IMR-90 (cell line): Measurements from ENCODE around the gene ODF2. TPM values are rescaled to one million over a fixed set of nuclear protein-coding genes. Genes with fewer than 3 reads are reported as not detected.

Experiments used
- ATAC-seq: fragments of 200-7000 bp; cut with Tn5 transposase; 2 replicates; pipeline ENCODE4 v1.9.1; 2020; ENCODE audit warnings: low read depth, mild to moderate bottlenecking, moderate library complexity
- BruUV-seq: library from RNA; stranded (reverse); fragments of 400-500 nt; replicated peaks from 2 replicates; lab custom pipeline; 2021; lab: Mats Ljungman, UMichigan
- CTCF ChIA-PET: fragments of 300-600 bp; formaldehyde crosslinking; extraction: SDS; loops from one replicate; lab custom pipeline; 2021; ENCODE audit warnings: antibody characterized with exemption; lab: Yijun Ruan, JAX
- POLR2A ChIA-PET: fragments of 300-600 bp; sonication (Branson Sonifier 250); formaldehyde crosslinking; loops from one replicate; lab custom pipeline; 2022; ENCODE audit warnings: antibody characterized with exemption; ENCODE audit not compliant: unreplicated experiment; lab: Charles Lee
- DNase-seq: peaks from one replicate; pipeline ENCODE4 v3.0.0; 2013
- H2AFZ ChIP-seq: replicated peaks from 2 replicates; pipeline ENCODE3; 2013; ENCODE audit warnings: low read length, mild to moderate bottlenecking; ENCODE audit not compliant: poor library complexity
- H2AK5ac ChIP-seq: 2 replicates; pipeline ENCODE4 v1.6.1; 2013; ENCODE audit warnings: low read depth, low read length, inconsistent platforms
- H2AK9ac ChIP-seq: replicated peaks from 2 replicates; pipeline ENCODE3; 2013; ENCODE audit warnings: mild to moderate bottlenecking, low read depth, low read length, moderate library complexity; ENCODE audit not compliant: poor library complexity
- H2BK120ac ChIP-seq: 2 replicates; pipeline ENCODE4 v1.6.1; 2013; ENCODE audit warnings: low read depth, low read length, inconsistent platforms
- H2BK15ac ChIP-seq: 3 replicates; pipeline ENCODE4 v1.6.1; 2013; ENCODE audit warnings: low read depth, low read length, inconsistent platforms
- H2BK20ac ChIP-seq: 2 replicates; pipeline ENCODE4 v1.6.1; 2013; ENCODE audit warnings: low read depth, mild to moderate bottlenecking, inconsistent platforms, low read length, moderate library complexity
- H2BK5ac ChIP-seq: 2 replicates; pipeline ENCODE4 v1.6.1; 2013; ENCODE audit warnings: mild to moderate bottlenecking, low read depth, low read length, inconsistent platforms; ENCODE audit not compliant: poor library complexity, severe bottlenecking
- H3K14ac ChIP-seq: replicated peaks from 2 replicates; pipeline ENCODE4 v1.6.1; 2013; ENCODE audit warnings: low read depth, low read length, inconsistent platforms
- H3K18ac ChIP-seq: 2 replicates; pipeline ENCODE4 v1.6.1; 2013; ENCODE audit warnings: low read depth, low read length, control low read depth
- H3K23ac ChIP-seq: 2 replicates; pipeline ENCODE4 v1.6.1; 2013; ENCODE audit warnings: low read depth, low read length, inconsistent platforms
- H3K27ac ChIP-seq: 2 replicates; pipeline ENCODE4 v1.5.1; 2013; ENCODE audit warnings: mild to moderate bottlenecking, control low read depth, low read length; ENCODE audit not compliant: insufficient read depth
- H3K27me3 ChIP-seq: 2 replicates; pipeline ENCODE4 v1.6.1; 2013; ENCODE audit warnings: low read length; ENCODE audit not compliant: control insufficient read depth, insufficient read depth
- H3K36me3 ChIP-seq: 2 replicates; pipeline ENCODE4 v1.6.1; 2013; ENCODE audit warnings: low read length, mixed read lengths; ENCODE audit not compliant: control insufficient read depth, insufficient read depth
- H3K4ac ChIP-seq: 2 replicates; pipeline ENCODE4 v1.6.1; 2013; ENCODE audit warnings: low read depth, low read length, inconsistent platforms
- H3K4me1 ChIP-seq: 2 replicates; pipeline ENCODE4 v1.6.1; 2013; ENCODE audit warnings: low read length, mixed read lengths; ENCODE audit not compliant: control insufficient read depth, insufficient read depth
- H3K4me2 ChIP-seq: 2 replicates; pipeline ENCODE4 v1.6.1; 2013; ENCODE audit warnings: low read depth, mild to moderate bottlenecking, control low read depth, low read length, moderate library complexity
- H3K4me3 ChIP-seq: 2 replicates; pipeline ENCODE4 v1.5.1; 2013; ENCODE audit warnings: low read depth, mild to moderate bottlenecking, control low read depth, low read length, moderate library complexity; ENCODE audit not compliant: insufficient read depth
- H3K56ac ChIP-seq: 2 replicates; pipeline ENCODE4 v1.6.1; 2013; ENCODE audit warnings: low read length, inconsistent platforms; ENCODE audit not compliant: insufficient read depth; ENCODE audit errors: extremely low read depth
- H3K79me1 ChIP-seq, 2 experiments: 2 replicates each; pipeline ENCODE4 v1.6.1; 2013; ENCODE audit warnings: low read length in 2 of 2, inconsistent platforms in 1 of 2, low read depth in 1 of 2
- H3K9ac ChIP-seq: 2 replicates; pipeline ENCODE4 v1.6.1; 2013; ENCODE audit warnings: low read depth, low read length, control low read depth
- H3K9me1 ChIP-seq: 2 replicates; pipeline ENCODE4 v1.6.1; 2013; ENCODE audit warnings: low read length, inconsistent platforms; ENCODE audit not compliant: insufficient read depth
- H3K9me3 ChIP-seq: 2 replicates; pipeline ENCODE4 v1.6.1; 2013; ENCODE audit warnings: low read length; ENCODE audit not compliant: control insufficient read depth, insufficient read depth
- H4K20me1 ChIP-seq: 2 replicates; pipeline ENCODE4 v1.6.1; 2013; ENCODE audit warnings: low read length, inconsistent platforms; ENCODE audit not compliant: insufficient read depth
- H4K5ac ChIP-seq: 2 replicates; pipeline ENCODE4 v1.6.1; 2013; ENCODE audit warnings: mild to moderate bottlenecking, low read depth, low read length, control low read depth
- H4K8ac ChIP-seq, 2 experiments: 2 replicates each; pipeline ENCODE4 v1.6.1; 2013; ENCODE audit warnings: low read depth in 2 of 2, low read length in 2 of 2, control low read depth in 1 of 2, inconsistent platforms in 1 of 2
- H4K91ac ChIP-seq: 2 replicates; pipeline ENCODE4 v1.6.1; 2013; ENCODE audit warnings: low read depth, low read length, inconsistent platforms; ENCODE audit not compliant: insufficient read depth
- CHD1 ChIP-seq: IDR thresholded peaks from 2 replicates; pipeline ENCODE4 v1.6.1; 2012; ENCODE audit warnings: low read depth, low read length, improper control_type of control experiment
- MAZ ChIP-seq: IDR thresholded peaks from 2 replicates; pipeline ENCODE4 v1.6.1; 2012; ENCODE audit warnings: low read depth, mild to moderate bottlenecking, low read length, improper control_type of control experiment, moderate library complexity, borderline replicate concordance
- SMC3 ChIP-seq: fragments of 150-350 bp; IDR thresholded peaks from 2 replicates; pipeline ENCODE4 v1.6.1; 2016; ENCODE audit warnings: low read depth, mild to moderate bottlenecking, antibody characterized with exemption, low read length, moderate library complexity
- WGBS, 2 experiments: methylation state at CpG; one replicate each; pipeline versions ENCODE4 v1.1.5 to v1.1.7; 2013; ENCODE audit warnings: missing lambda C conversion rate in 2 of 2; ENCODE audit not compliant: insufficient read length in 1 of 2; ENCODE audit errors: extremely low coverage in 2 of 2; 5-methylcytosine and 5-hydroxymethylcytosine counted together
- dilution Hi-C: fragments of 300-500 bp; cut with HindIII; formaldehyde crosslinking; loops from one replicate; pipeline ENCODE4 v1.14.3; 2018; ENCODE audit warnings: low sequenced_read_pairs; ENCODE audit not compliant: unreplicated experiment
- in situ Hi-C: fragments of 300-500 bp; cut with MboI; formaldehyde crosslinking; loops from 3 replicates; pipeline ENCODE4 v1.14.3; 2019; ENCODE audit warnings: low sequenced_read_pairs, inconsistent platforms, mixed read lengths
- intact Hi-C: fragments of 100-400 bp; cut with micrococcal nuclease; formaldehyde crosslinking; loops from 2 replicates; pipeline ENCODE4 v1.10.0; 2022
- polyA plus RNA-seq, 3 experiments: library from polyadenylated mRNA; depleted of rRNA; stranded (reverse); fragments of >200 nt; gene quantifications; 2 replicates each; pipeline ENCODE4 v1.2.3, GENCODE V29; 2012; ENCODE audit warnings: low replicate concordance in 1 of 3
- total RNA-seq: library from RNA; depleted of rRNA; stranded (reverse); fragments of >200 nt; gene quantifications from 2 replicates; pipeline ENCODE4 v1.2.3, GENCODE V29; 2012
- TF ChIP-seq, protein P1 (sequence below): fragments of 150-350 bp; IDR thresholded peaks from 2 replicates; pipeline ENCODE4 v1.6.1; 2017; ENCODE audit warnings: mild to moderate bottlenecking, antibody characterized with exemption, low read length, low read depth
- TF ChIP-seq, protein P2 (sequence below): conservative IDR thresholded peaks from 2 replicates; pipeline ENCODE4 v1.5.1; 2012; ENCODE audit warnings: mild to moderate bottlenecking, low read depth, low read length, improper control_type of control experiment

ODF2 gene
- total and polyA plus RNA-seq, 2 of the 4 experiments (the other 2 are of a cell fraction) = 40.2 to 46.4 TPM

DNA sequence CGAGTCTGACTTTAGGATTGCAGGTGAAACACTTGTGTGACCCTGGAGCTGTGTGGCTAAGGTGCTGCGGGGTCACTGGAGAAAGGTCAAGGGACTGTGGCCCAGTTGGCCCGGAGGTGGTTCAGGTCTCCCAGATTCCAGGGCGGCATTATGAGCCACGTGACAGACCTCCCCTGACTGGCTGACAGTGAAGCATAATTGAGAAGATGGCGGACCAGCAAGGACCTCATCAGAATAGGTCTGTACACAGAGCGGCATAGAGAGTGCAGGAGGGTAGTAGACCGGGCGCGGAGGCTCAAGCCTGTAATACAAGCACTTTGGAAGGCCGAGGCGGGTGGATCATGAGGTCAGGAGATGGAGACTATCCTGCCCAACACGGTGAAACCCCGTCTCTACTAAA is 815 bp upstream of the ODF2 start:
- H3K27ac ChIP-seq = no peak overlapping the region
- H3K56ac ChIP-seq = no peak overlapping the region
- no peak overlapping the region for H4K91ac ChIP-seq
- no peak overlapping the region; the same call in 2 of the 3 replicates for H2BK15ac ChIP-seq
- no peak overlapping the region; a peak in 2 of 4 replicates for H4K8ac ChIP-seq
- no peak overlapping the region for H3K4me3 ChIP-seq
- no peaks in the 10 kb centered on the region for H3K9me1 ChIP-seq
- ChIA-PET CTCF (no interaction called here), POLR2A (interaction anchor here (0.7 kb wide), 1 partner anchor 28 kb away, joined by 3 read pairs; no protein-coding TSS in a partner anchor)
- no peak overlapping the region for H2BK20ac ChIP-seq
- H2AFZ ChIP-seq = no peak overlapping the region
- H3K9ac ChIP-seq = no peak overlapping the region
- no peak for DNase-seq
- H3K4me1 ChIP-seq = peaks cover 6% of the 10 kb centered on the region; the same call in 1 of the 2 replicates
- H3K4ac ChIP-seq = no peak overlapping the region
- intact Hi-C loops (no loop called here), in situ Hi-C loops (no loop called here), dilution Hi-C loops (no loop called here)
- peak overlapping the region; percentile 47; the same call in 1 of the 2 replicates for H2AK5ac ChIP-seq
- H3K9me3 ChIP-seq = no peaks in the 10 kb centered on the region
- peaks cover 13 to 28% of the 10 kb centered on the region in 2 experiments for H3K79me1 ChIP-seq
- no peaks in the 10 kb centered on the region for H3K27me3 ChIP-seq
- no peak overlapping the region for H4K5ac ChIP-seq
- TF ChIP-seq SMC3 = no peak
- TF ChIP-seq, protein P1, sequence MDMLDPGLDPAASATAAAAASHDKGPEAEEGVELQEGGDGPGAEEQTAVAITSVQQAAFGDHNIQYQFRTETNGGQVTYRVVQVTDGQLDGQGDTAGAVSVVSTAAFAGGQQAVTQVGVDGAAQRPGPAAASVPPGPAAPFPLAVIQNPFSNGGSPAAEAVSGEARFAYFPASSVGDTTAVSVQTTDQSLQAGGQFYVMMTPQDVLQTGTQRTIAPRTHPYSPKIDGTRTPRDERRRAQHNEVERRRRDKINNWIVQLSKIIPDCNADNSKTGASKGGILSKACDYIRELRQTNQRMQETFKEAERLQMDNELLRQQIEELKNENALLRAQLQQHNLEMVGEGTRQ = no peak
- TF ChIP-seq, protein P2, sequence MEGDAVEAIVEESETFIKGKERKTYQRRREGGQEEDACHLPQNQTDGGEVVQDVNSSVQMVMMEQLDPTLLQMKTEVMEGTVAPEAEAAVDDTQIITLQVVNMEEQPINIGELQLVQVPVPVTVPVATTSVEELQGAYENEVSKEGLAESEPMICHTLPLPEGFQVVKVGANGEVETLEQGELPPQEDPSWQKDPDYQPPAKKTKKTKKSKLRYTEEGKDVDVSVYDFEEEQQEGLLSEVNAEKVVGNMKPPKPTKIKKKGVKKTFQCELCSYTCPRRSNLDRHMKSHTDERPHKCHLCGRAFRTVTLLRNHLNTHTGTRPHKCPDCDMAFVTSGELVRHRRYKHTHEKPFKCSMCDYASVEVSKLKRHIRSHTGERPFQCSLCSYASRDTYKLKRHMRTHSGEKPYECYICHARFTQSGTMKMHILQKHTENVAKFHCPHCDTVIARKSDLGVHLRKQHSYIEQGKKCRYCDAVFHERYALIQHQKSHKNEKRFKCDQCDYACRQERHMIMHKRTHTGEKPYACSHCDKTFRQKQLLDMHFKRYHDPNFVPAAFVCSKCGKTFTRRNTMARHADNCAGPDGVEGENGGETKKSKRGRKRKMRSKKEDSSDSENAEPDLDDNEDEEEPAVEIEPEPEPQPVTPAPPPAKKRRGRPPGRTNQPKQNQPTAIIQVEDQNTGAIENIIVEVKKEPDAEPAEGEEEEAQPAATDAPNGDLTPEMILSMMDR = no peak
- TF ChIP-seq MAZ = no peak
- TF ChIP-seq CHD1 = no peak
- peak overlapping the region; percentile 56 for H2AK9ac ChIP-seq
- no peak overlapping the region for H2BK120ac ChIP-seq
- H4K20me1 ChIP-seq = 0 out of 2 replicates have a peak, but pooled peaks cover 4% of the 10 kb centered on the region
- H3K14ac ChIP-seq = no peak overlapping the region
- no peak overlapping the region for H3K23ac ChIP-seq
- H2BK5ac ChIP-seq = no peak overlapping the region
- no peak overlapping the region for H3K18ac ChIP-seq
- H3K36me3 ChIP-seq = peaks cover 6% of the 10 kb centered on the region; the same call in 1 of the 2 replicates
- no peak overlapping the region for H3K4me2 ChIP-seq
- WGBS, 2 experiments = 90% methylated on average over 5 of the region's 14 CpGs; no CpG with 5 or more reads in 1 of the 2 experiments
- ATAC-seq = no peak
- no TSS peak for BruUV-seq
